ENCODE results near the gene ARID3C. TPM values are rescaled to one million over a fixed set of nuclear protein-coding genes. Genes with fewer than 3 reads are reported as not detected.

ARID3C gene
- total and polyA plus RNA-seq, 2 donors from 2014 or later, result not detected

DNA sequence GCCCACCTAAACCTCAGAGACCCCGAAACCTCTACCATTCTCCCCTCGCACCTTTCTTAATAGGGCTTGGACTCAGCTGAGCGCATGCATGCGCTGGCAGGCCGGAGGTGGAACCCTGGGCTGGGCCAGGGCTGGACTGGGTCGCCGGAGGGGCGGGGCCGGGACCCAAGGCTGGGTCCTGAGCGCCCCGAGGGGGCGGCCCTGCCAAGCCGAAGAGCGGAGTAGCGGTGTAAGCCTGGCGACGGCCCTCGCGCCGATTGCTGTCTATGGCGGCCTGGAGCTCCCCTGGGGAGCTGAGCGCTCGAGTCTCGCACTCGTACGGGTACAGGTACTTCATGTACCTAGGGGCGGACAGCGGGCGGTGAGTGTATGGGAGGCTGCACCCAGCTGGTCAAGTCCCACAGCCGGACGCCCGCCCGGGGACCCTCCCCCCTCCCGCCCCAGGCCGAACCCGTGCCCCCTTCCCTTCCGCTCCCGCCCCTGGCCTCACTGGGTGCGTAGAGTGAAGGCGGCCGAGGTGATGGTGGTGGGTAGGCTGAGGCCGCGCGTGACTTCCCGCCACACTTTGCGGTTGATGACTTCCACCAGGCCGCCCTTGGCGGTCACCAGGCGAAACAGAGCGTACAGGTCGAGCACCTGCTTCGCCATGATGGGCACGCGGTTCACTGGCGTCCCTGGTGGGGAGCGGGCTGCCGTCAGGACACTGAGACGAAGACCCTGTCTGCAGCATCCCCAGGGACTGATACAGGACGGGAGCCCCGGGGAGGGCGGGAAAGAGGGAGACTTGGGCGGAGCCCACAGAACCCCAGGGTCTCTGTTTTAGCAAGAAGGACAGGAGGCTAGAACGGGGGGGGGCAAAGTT, 5.3 kb downstream of the ARID3C start:
- H3K27me3 ChIP-seq (ENCODE audit: control insufficient read depth, insufficient read depth, low read length), result peaks cover 34% of the 10 kb centered on the region
- H3K4me1 ChIP-seq (ENCODE audit: control insufficient read depth in 2 of 3, insufficient read depth in 2 of 3, low read depth in 1 of 3, low read length in 3 of 3), result peaks cover 3 to 15% (median 4%) of the 10 kb centered on the region in 3 donors
- FAIRE-seq (no peak), DNase-seq (peak in 2 of 5 donors; percentile 42 to 69)
- no peak for TF ChIP-seq CTCF (IDR thresholded peaks at IDR 0.05; ENCODE audit: borderline replicate concordance, extremely low read depth, insufficient read depth)
- no peak overlapping the region for H3K27ac ChIP-seq (ENCODE audit: low read depth in 2 of 2, low read length in 2 of 2)
- no peaks in the 10 kb centered on the region for H3K36me3 ChIP-seq (ENCODE audit: control insufficient read depth in 2 of 3, insufficient read depth in 3 of 3, low read length in 3 of 3)
- intact Hi-C loops (cut with DNase I), result no loop called here
- no peak overlapping the region for H3K4me3 ChIP-seq (ENCODE audit: low read length in 3 of 3)
- no peaks in the 10 kb centered on the region for H3K9me3 ChIP-seq (ENCODE audit: control insufficient read depth in 2 of 3, insufficient read depth in 1 of 3, low read length in 3 of 3)
- H3K9ac ChIP-seq (ENCODE audit: low read length in 3 of 3), result no peak overlapping the region

GRCh38 chr9:34620061-34620994, 8.5 kb downstream of the ARID3C start, which contains the start of gene DCTN3:
Gene DCTN3 (minus strand): TSS chr9:34620495. CDS start chr9:34620464, 31 bp downstream.
- TF ChIP-seq CTCF (IDR thresholded peaks at IDR 0.05; ENCODE audit: borderline replicate concordance, extremely low read depth, insufficient read depth), result no peak
- Histone ChIP-seq H3K9me3 (ENCODE audit: control insufficient read depth in 2 of 3, insufficient read depth in 1 of 3, low read length in 3 of 3) (no peaks in the 10 kb centered on the region), H3K36me3 (ENCODE audit: control insufficient read depth in 2 of 3, insufficient read depth in 3 of 3, low read length in 3 of 3) (peaks cover 4 to 24% (median 23%) of the 10 kb centered on the region in 3 donors), H3K27me3 (ENCODE audit: control insufficient read depth, insufficient read depth, low read length) (peaks cover 12% of the 10 kb centered on the region), H3K4me3 (ENCODE audit: low read length in 3 of 3) (peak within 1 kb of the TSS; percentile 76 to 97 (median 80)), H3K4me1 (ENCODE audit: control insufficient read depth in 2 of 3, insufficient read depth in 2 of 3, low read depth in 1 of 3, low read length in 3 of 3) (peaks cover 3 to 9% (median 4%) of the 10 kb centered on the region in 3 donors), H3K9ac (ENCODE audit: low read length in 3 of 3) (peak within 1 kb of the TSS; percentile 54 to 89 (median 79)), H3K27ac (ENCODE audit: low read depth in 2 of 2, low read length in 2 of 2) (no peak within 1 kb of the TSS)
- intact Hi-C loops (cut with DNase I), result no loop called here
- peak; percentile 95 to 98 (median 97) for DNase-seq
- FAIRE-seq, result peak; percentile 44

DNA sequence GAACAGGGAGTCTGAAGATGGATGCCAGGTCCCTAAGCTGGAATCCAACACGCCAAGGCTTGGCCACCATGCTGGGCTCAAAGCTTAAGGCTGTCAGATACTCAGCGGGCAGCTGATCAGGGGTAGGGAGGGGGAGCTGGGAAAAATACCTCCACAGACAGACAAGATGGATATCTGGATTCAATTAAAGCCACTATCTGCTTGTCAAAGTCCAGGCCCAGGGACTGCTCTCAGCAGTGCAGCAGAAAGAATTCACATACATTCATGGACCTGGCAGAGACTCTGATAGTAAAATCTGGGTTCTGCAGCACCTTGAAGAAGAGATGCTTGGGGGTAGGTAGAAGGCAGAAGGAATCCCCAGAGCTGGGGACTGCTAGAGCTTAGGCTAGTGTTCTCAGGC, 13.7 kb downstream of the ARID3C start:
- no peak for FAIRE-seq
- Histone ChIP-seq H3K9ac (ENCODE audit: low read length in 3 of 3) (no peak overlapping the region), H3K36me3 (ENCODE audit: control insufficient read depth in 2 of 3, insufficient read depth in 3 of 3, low read length in 3 of 3) (peaks cover 4 to 30% (median 29%) of the 10 kb centered on the region in 3 donors)

More for the DNA sequence above, 13.7 kb downstream of the ARID3C start:
- Histone ChIP-seq H3K9me3 (ENCODE audit: control insufficient read depth in 2 of 3, insufficient read depth in 1 of 3, low read length in 3 of 3) (no peaks in the 10 kb centered on the region), H3K4me1 (ENCODE audit: control insufficient read depth in 2 of 3, insufficient read depth in 2 of 3, low read depth in 1 of 3, low read length in 3 of 3) (peaks cover 3 to 18% (median 15%) of the 10 kb centered on the region in 3 donors), H3K4me3 (ENCODE audit: low read length in 3 of 3) (no peak overlapping the region), H3K27me3 (ENCODE audit: control insufficient read depth, insufficient read depth, low read length) (no peaks in the 10 kb centered on the region), H3K27ac (ENCODE audit: low read depth in 2 of 2, low read length in 2 of 2) (no peak overlapping the region)
- no peak for TF ChIP-seq CTCF (IDR thresholded peaks at IDR 0.05; ENCODE audit: borderline replicate concordance, extremely low read depth, insufficient read depth)
- DNase-seq, result no peak
- intact Hi-C loops (cut with DNase I), result no loop called here

Data from kidney (tissue), 14 donors.